HG02852 (cell line): ENCODE measurements around the gene PANK4.
A peak's percentile ranks its signal among the peaks of the same experiment; 100 is the strongest.
"Not testable (repeated sequence)": the region's sequence is repeated elsewhere in the genome, so short reads cannot be mapped to it uniquely, and the experiment has no call there.

Experiments
- ATAC-seq: cut with Tn5 transposase; IDR thresholded peaks from one replicate; pipeline ENCODE4 v1.9.1; 2021; ENCODE audit warnings: mild to moderate bottlenecking, moderate library complexity; ENCODE audit not compliant: unreplicated experiment

The PANK4 gene

GRCh38 chr1:2559509-2560298 is 33.3 kb upstream of the PANK4 start:
- ATAC-seq = no peak

DNA sequence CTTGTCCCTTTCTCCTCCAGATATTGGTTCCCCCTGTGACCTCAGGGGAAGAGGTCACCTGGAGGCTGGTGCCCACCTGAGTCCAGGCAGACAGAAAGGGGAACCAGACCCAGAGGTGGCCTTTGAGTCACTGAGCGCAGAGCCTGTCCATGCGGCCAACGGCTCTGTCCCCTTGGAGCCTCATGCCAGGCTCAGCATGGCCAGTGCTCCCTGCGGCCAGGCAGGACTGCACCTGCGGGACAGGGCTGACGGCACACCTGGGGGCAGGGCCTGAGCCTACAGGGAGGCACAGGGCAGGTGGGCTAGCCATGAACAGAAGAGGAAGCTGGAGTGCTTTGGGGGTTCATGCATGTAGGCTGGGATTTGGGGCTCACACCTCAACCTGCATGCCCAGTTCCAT is 32.5 kb upstream of the PANK4 start:
- ATAC-seq = no peak

DNA sequence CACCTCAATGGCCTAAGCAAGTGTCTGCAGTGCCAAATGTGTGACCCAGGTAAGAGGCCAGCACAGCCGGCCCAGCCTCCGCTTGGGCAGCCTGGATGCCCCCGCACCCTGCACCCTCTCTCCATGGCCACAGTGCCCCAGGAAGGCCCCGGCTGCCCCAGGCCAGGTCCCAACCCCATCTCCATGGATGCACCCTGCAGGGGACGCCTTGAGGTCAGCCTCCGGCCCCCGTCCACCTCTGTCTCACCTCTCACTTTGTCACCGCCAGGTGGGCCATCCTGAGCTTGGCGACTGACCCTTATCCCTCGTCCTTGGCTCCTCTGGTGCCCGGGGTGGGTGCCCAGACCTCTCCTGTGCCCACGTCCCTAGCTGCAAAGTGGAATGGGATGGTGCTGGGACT is 32.0 kb upstream of the PANK4 start:
- no peak for ATAC-seq

GRCh38 chr1:2557482-2558400 is 31.3 kb upstream of the PANK4 start:
- ATAC-seq = no peak

GRCh38 chr1:2556678-2557481 is 30.5 kb upstream of the PANK4 start:
- peak; percentile 22 for ATAC-seq

- ATAC-seq = peak; percentile 39
Observed at GRCh38 chr1:2556277-2556677, 29.9 kb upstream of the PANK4 start, which contains the start of gene TNFRSF14. TSS of gene TNFRSF14 (plus strand) at chr1:2556371. CDS start at chr1:2556665, 294 bp downstream.

DNA sequence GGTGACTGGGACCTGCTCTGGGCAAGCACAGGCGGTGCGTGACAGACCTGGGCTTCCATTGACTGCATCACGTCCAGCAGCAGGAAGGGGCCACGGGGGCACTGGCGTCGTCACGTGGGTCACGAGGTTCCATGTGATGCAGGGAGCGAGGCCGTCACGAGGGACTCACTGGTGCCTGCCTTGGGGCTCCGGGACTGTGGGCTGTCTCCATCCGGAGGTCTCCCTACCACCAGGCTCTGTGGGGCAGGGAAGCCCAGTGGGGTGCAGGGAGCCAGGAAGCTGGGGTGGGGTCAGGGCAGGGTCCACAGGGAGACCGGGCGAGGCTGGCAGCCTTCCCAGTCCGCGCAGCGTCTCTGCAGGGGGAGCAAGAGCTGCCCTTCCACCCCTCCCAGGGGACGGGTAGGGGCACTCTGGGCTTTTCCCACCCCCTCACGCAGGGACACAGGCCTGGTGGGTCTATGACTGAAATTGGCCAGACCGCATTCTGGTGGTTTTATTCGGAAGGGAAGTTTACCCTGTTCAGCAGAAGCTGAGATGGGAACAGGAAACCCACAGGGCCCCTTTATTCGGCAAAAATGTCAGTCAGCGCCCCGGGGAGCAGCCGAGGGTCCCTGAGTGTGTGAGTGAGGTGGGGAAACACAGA is 29.4 kb upstream of the PANK4 start:
- peak; percentile 40 for ATAC-seq

DNA sequence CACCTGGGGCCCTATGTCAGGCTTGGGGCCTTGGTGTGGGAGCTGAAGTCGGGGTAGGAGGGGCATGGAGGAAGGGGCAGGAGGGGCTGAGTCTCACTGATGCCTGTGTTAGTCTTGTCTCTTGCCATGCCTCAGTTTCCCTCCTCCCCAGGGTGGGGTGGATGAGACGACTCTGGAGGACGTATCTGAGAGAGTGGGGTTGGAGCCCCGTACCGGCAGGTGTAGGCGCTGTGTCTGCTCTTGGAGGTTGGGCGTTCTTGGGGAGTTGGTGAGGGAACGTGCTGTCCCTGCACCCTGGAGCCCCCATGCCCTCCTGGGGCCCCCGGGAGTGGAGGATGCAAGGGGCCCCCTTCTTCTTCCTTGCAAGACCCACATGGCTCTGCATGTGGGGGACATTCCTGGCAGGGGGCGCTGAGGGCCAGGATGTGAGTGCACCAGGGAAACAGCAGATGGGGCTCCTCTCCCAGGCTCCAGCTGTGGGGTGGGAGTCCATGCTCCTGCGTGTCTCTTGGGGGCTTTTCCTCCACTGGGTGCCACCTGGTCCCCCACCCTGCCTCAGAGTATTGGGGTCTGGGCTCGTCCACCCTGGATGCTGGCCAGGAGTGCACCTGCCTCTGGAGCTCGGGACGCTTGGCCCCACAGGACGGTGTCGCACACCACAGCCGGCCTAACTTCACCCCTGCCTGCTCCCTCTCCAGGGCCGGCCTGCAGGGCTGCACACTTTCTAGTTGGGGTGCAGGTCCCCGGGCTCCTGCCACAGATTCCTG is 28.4 kb upstream of the PANK4 start:
- no peak for ATAC-seq

GRCh38 chr1:2553871-2554620 is 27.6 kb upstream of the PANK4 start:
- no peak for ATAC-seq

DNA sequence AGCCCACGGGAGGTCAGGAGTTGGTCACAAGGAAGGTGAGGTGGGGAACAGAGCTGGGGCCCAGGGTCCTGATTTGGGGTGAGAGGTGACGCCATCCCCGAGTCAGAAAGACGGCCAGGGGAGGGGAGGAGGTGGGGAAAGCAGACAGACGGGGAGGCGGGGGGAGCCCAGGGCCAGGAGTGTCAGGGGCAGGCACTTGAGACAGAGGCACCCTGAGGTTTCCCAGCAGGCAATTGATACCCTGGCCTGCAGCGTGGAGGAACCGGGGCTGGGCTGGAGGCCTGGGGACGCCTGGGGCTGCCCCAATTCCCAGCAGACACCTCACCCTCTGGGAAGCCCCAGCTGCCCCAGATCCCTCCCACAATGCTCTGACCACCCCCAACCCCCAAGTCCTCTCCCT is 26.7 kb upstream of the PANK4 start:
- not testable (repeated sequence) for ATAC-seq

- no peak for ATAC-seq
Observed at GRCh38 chr1:2552189-2552588, 25.8 kb upstream of the PANK4 start.

- ATAC-seq = not testable (repeated sequence)
Observed at GRCh38 chr1:2551544-2551943, 25.1 kb upstream of the PANK4 start.

DNA sequence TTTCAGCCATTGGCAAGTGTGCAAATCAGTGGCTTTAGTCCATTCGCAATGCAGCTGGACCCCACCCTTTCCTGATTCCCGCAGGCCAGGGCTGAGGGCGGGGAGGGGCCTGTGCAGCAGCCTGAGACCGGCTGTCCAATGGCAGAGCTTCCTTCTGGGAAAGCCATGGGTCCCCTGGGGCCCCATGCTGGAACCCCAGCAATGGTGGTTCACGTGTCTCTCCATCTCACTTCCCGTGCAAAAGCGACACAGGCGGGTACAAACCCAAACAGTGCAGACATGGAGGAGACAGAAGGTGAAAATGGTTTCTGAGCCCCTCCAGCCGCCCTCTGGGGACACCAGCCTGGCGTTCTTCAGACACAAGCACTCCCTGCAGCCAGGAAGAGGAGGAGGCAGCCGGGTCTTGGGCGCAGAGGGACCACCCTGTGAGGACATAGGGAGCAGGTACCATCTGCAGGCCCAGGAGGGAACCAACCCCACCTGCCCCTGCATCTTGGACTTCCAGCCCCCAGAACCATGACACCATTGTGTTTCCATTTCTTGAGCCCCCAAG is 24.0 kb upstream of the PANK4 start:
- not testable (repeated sequence) for ATAC-seq

GRCh38 chr1:2549367-2550029 is 23.1 kb upstream of the PANK4 start:
- ATAC-seq = not testable (repeated sequence)

DNA sequence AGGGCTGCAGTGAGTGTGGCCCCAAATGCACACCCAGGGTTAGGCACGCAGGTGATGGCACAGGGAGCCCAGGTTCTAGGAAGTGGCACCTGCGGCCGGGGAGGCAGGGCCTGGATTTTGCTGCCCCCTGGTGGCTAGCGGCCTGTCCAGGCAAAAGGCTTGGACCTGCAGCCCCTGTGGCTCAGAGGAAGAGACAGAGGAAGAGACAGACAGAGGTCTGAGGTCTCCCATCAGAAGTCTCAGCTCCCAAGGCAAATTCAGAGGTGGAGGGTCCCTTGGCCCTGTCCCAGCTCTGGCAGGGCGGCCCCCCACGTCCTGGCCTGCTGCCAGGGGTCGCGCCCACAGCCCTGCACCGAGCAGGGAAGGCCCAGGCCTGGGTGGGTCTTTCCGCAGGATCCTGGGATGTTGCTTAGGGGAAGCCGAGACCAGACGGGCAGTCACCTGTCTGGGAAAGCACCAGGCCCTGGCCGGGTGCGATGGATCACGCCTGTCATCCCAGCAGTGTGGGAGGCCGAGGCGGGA is 21.7 kb upstream of the PANK4 start:
- peak; percentile 7 for ATAC-seq

GRCh38 chr1:2547210-2548067 is 21.0 kb upstream of the PANK4 start:
- ATAC-seq = no peak
